HepG2 (cell line): Measurements from ENCODE around the gene FIBP. TPM values are rescaled to one million over a fixed set of nuclear protein-coding genes. Genes with fewer than 3 reads are reported as not detected.

ENCODE experiments used
- ATAC-seq: fragments of 200-7000 bp; cut with Tn5 transposase; 3 replicates; pipeline ENCODE4 v1.9.1; 2020; ENCODE audit warnings: mild to moderate bottlenecking, moderate library complexity
- BruUV-seq: library from RNA; stranded (reverse); fragments of 400-500 nt; replicated peaks from 2 replicates; lab custom pipeline; 2021; lab: Mats Ljungman, UMichigan
- CTCF ChIA-PET: fragments of 300-600 bp; formaldehyde crosslinking; extraction: SDS; loops from one replicate; lab custom pipeline; 2021; ENCODE audit warnings: low total read pairs, inconsistent platforms, low intra/inter-chr PET ratio; lab: Yijun Ruan, JAX
- POLR2A ChIA-PET: fragments of 350-600 bp; sonication (Branson Sonifier 250); formaldehyde crosslinking; loops from one replicate; lab custom pipeline; 2020; ENCODE audit warnings: antibody characterized with exemption, inconsistent platforms; lab: Yijun Ruan, JAX
- DNase-seq: peaks from one replicate; pipeline ENCODE4 v3.0.0-alpha.2; 2015; ENCODE audit warnings: low spot score
- FAIRE-seq: peaks from 3 replicates; lab custom pipeline; 2011; peaks lifted over from hg19 to GRCh38; lab: Jason Lieb, UNC
- H2AFZ ChIP-seq: one replicate; pipeline ENCODE4 v1.6.1; 2011; ENCODE audit warnings: low read length, inconsistent platforms
- H3K27ac ChIP-seq: fragments of 300-600 bp; 3 replicates; pipeline ENCODE4 v1.8.0; 2011; ENCODE audit warnings: mixed run types, mild to moderate bottlenecking, mixed read lengths, low read length, inconsistent platforms; ENCODE audit not compliant: insufficient read depth; ENCODE audit errors: extremely low read length
- H3K27me3 ChIP-seq, 2 experiments: fragments of 200-600 bp in 1 of 2; 2 replicates in 1 of 2; 3 replicates in 1 of 2; pipeline versions ENCODE4 v1.6.0 to v1.8.0; 2011; ENCODE audit warnings: low read length in 2 of 2, mild to moderate bottlenecking in 2 of 2, moderate library complexity in 2 of 2, inconsistent platforms in 1 of 2; ENCODE audit not compliant: insufficient read depth in 2 of 2, control insufficient read depth in 1 of 2
- H3K36me3 ChIP-seq, 2 experiments: fragments of 200-600 bp in 1 of 2; replicated peaks in 1 of 2; 2 replicates in 1 of 2; 3 replicates in 1 of 2; pipeline versions ENCODE4 v1.5.1 to v1.8.0; 2011; ENCODE audit warnings: low read length in 2 of 2, inconsistent platforms in 1 of 2; ENCODE audit not compliant: insufficient read depth in 2 of 2, control insufficient read depth in 1 of 2
- H3K4me1 ChIP-seq: 2 replicates; pipeline ENCODE4 v1.5.1; 2012; ENCODE audit warnings: low read length, inconsistent platforms; ENCODE audit not compliant: insufficient read depth
- H3K4me2 ChIP-seq: 2 replicates; pipeline ENCODE4 v1.6.0; 2011; ENCODE audit warnings: low read depth, low read length, inconsistent platforms
- H3K4me3 ChIP-seq, 3 experiments: fragments of 200-600 bp in 1 of 3; sonication (generic), shearing (Covaris generic) in 1 of 3; replicated peaks in 1 of 3; 2 replicates each; pipeline ENCODE4 v1.5.1; 2011 to 2016; ENCODE audit warnings: low read length in 3 of 3, inconsistent platforms in 2 of 3, low read depth in 2 of 3, mild to moderate bottlenecking in 2 of 3, control low read depth in 1 of 3, mixed read lengths in 1 of 3; ENCODE audit not compliant: insufficient read depth in 1 of 3
- H3K79me2 ChIP-seq: one replicate; pipeline ENCODE4 v1.6.1; 2011; ENCODE audit warnings: low read length, inconsistent platforms; ENCODE audit not compliant: insufficient read depth
- H3K9ac ChIP-seq: 2 replicates; pipeline ENCODE4 v1.6.0; 2011; ENCODE audit warnings: mild to moderate bottlenecking, low read depth, low read length, inconsistent platforms; ENCODE audit not compliant: insufficient read depth
- H3K9me3 ChIP-seq: 2 replicates; pipeline ENCODE4 v1.5.1; 2012; ENCODE audit warnings: mild to moderate bottlenecking, low read length
- H4K20me1 ChIP-seq: 2 replicates; pipeline ENCODE4 v1.6.0; 2011; ENCODE audit warnings: inconsistent platforms, mild to moderate bottlenecking, low read length, moderate library complexity; ENCODE audit not compliant: insufficient read depth
- AGO1 ChIP-seq: fragments of 200-400 bp; formaldehyde crosslinking; IDR thresholded peaks from 2 replicates; pipeline ENCODE4 v1.6.1; 2017; ENCODE audit warnings: mild to moderate bottlenecking, low read depth, low read length, moderate library complexity; ENCODE audit not compliant: poor library complexity, severe bottlenecking
- AGO2 ChIP-seq: fragments of 200-400 bp; formaldehyde crosslinking; optimal IDR thresholded peaks from 2 replicates; pipeline ENCODE3; 2017; ENCODE audit warnings: mild to moderate bottlenecking, low read depth, low read length, moderate library complexity
- NR2C2 ChIP-seq: sonication (generic); formaldehyde crosslinking; IDR thresholded peaks from 2 replicates; pipeline ENCODE4 v1.4.0; 2020; ENCODE audit warnings: missing genetic modification reagents, mild to moderate bottlenecking, moderate library complexity, borderline replicate concordance
- PHF20 ChIP-seq: sonication (generic); formaldehyde crosslinking; IDR thresholded peaks from 2 replicates; pipeline ENCODE4 v1.5.0; 2020; ENCODE audit warnings: mild to moderate bottlenecking, missing genetic modification reagents
- ZBTB38 ChIP-seq: sonication (generic); formaldehyde crosslinking; IDR thresholded peaks from 2 replicates; pipeline ENCODE4 v1.5.1; 2020; ENCODE audit warnings: mild to moderate bottlenecking, missing genetic modification reagents
- ZNF687 ChIP-seq: sonication (generic); formaldehyde crosslinking; IDR thresholded peaks from 2 replicates; pipeline ENCODE4 v1.5.1; 2020; ENCODE audit warnings: mild to moderate bottlenecking, missing genetic modification reagents, moderate library complexity
- WGBS: methylation state at CpG from one replicate; pipeline ENCODE4 v1.1.6; 2017; ENCODE audit warnings: low lambda C conversion rate; 5-methylcytosine and 5-hydroxymethylcytosine counted together
- in situ Hi-C: cut with HindIII; loops from 2 replicates; pipeline ENCODE4 v1.10.0; 2017; ENCODE audit warnings: low pct_unique_long_range_greater_than_20kb; ENCODE audit not compliant: extremely low pct_ligation_motif_present
- intact Hi-C: fragments of 100-400 bp; cut with micrococcal nuclease; formaldehyde crosslinking; loops from one replicate; pipeline ENCODE4 v1.10.0; 2022; ENCODE audit not compliant: unreplicated experiment
- polyA plus RNA-seq, 8 experiments: library from polyadenylated mRNA; depleted of rRNA in 3 of 8; stranded (reverse) in 7 of 8; unstranded in 1 of 8; fragments of >200 nt; fragmentation: Illumina TruSeq in 4 of 8; extraction: Trizol in 4 of 8; gene quantifications; 2 replicates each; pipeline versions ENCODE4 v1.2.1 to v1.2.3, GENCODE V29; 2011 to 2016; ENCODE audit warnings: low read depth in 4 of 8, missing spikeins in 1 of 8, mixed read lengths in 1 of 8; ENCODE audit not compliant: insufficient read depth in 1 of 8
- total RNA-seq, 5 experiments: library from RNA; depleted of rRNA; stranded (reverse); fragments of >200 nt; fragmentation: Illumina TruSeq; extraction: Trizol; gene quantifications; 2 replicates each; pipeline ENCODE4 v1.2.3, GENCODE V29; 2016; ENCODE audit warnings: low read depth in 1 of 5

The FIBP gene
- total and polyA plus RNA-seq, 2 of the 13 experiments (the other 11 are each of a cell fraction or from before 2014, with no cell fraction given), result 42.9 to 62.1 TPM

- CTCF ChIA-PET, result no interaction called here
- ATAC-seq, result peak; percentile 4
- H3K4me3 ChIP-seq, result no peak overlapping the region; a peak in 1 of 6 replicates
- TF ChIP-seq NR2C2 (CRISPR knock-in tag) (0 out of 2 replicates have a peak, but pooled peaks have one; percentile 12), PHF20 (CRISPR knock-in tag) (no peak), AGO2 (peak; percentile 4), ZBTB38 (CRISPR knock-in tag) (0 out of 2 replicates have a peak, but pooled peaks have one; percentile 13), AGO1 (peak; percentile 60), ZNF687 (CRISPR knock-in tag) (peak; percentile 4; the same call in 1 of the 2 replicates)
- no peaks in the 10 kb centered on the region; a peak in 1 of 5 replicates for H3K27me3 ChIP-seq
- no peak overlapping the region for H3K9ac ChIP-seq
- H2AFZ ChIP-seq, result no peak overlapping the region
- POLR2A ChIA-PET, result interaction anchor here (1.0 to 8.9 kb wide), 4 partner anchors 11 to 20 kb away, joined by 3 to 81 read pairs (median 15); partner anchors contain the start of genes CCDC85B, CFL1, FIBP and MUS81
- intact Hi-C loops (no loop called here), in situ Hi-C loops (no loop called here)
- no peaks in the 10 kb centered on the region for H3K9me3 ChIP-seq
- no peak overlapping the region for H3K27ac ChIP-seq
- no peak for FAIRE-seq
- no TSS peak for BruUV-seq
- WGBS, result 88% methylated on average over 2 of the region's 11 CpGs
- peaks cover 22% of the 10 kb centered on the region for H3K4me1 ChIP-seq
- H3K36me3 ChIP-seq, result peaks cover 2 to 17% of the 10 kb centered on the region in 2 experiments; a peak in 4 of 5 replicates
- peak overlapping the region; percentile 71 for H3K4me2 ChIP-seq
- no peaks in the 10 kb centered on the region for H3K79me2 ChIP-seq
- DNase-seq, result no peak
- no peaks in the 10 kb centered on the region for H4K20me1 ChIP-seq
These were observed 18.0 kb downstream of the FIBP start for GRCh38 chr11:65870307-65870658.
